ENCODE results near the gene TIGAR.

Gene TIGAR

GRCh38 chr12:4282892-4283511 is 38.0 kb upstream of the TIGAR start:
- no peak for DNase-seq (ENCODE audit: low read depth)

- DNase-seq (ENCODE audit: low read depth), result no peak
Observed at GRCh38 chr12:4283512-4284255, 37.3 kb upstream of the TIGAR start.

GRCh38 chr12:4284306-4284705 is 36.7 kb upstream of the TIGAR start:
- no peak for DNase-seq (ENCODE audit: low read depth)

- DNase-seq (ENCODE audit: low read depth), result no peak
Observed at GRCh38 chr12:4285070-4285469, 35.9 kb upstream of the TIGAR start.

- DNase-seq (ENCODE audit: low read depth), result no peak
Observed at GRCh38 chr12:4286228-4286627, 34.8 kb upstream of the TIGAR start.

- DNase-seq (ENCODE audit: low read depth), result no peak
Observed at GRCh38 chr12:4286771-4287317, 34.2 kb upstream of the TIGAR start.

- DNase-seq (ENCODE audit: low read depth), result no peak
Observed at GRCh38 chr12:4287325-4288211, 33.4 kb upstream of the TIGAR start.

- no peak for DNase-seq (ENCODE audit: low read depth)
Observed at GRCh38 chr12:4288296-4289131, 32.5 kb upstream of the TIGAR start.

- no peak for DNase-seq (ENCODE audit: low read depth)
Observed at GRCh38 chr12:4289231-4289878, 31.7 kb upstream of the TIGAR start.

- DNase-seq (ENCODE audit: low read depth), result no peak
Observed at GRCh38 chr12:4289998-4290790, 30.8 kb upstream of the TIGAR start.

GRCh38 chr12:4292341-4293073 is 28.5 kb upstream of the TIGAR start:
- no peak for DNase-seq (ENCODE audit: low read depth)

GRCh38 chr12:4293299-4293965 is 27.6 kb upstream of the TIGAR start:
- DNase-seq (ENCODE audit: low read depth), result no peak

GRCh38 chr12:4293966-4294505 is 27.0 kb upstream of the TIGAR start:
- no peak for DNase-seq (ENCODE audit: low read depth)

- no peak for DNase-seq (ENCODE audit: low read depth)
Observed at GRCh38 chr12:4296751-4297150, 24.3 kb upstream of the TIGAR start.

GRCh38 chr12:4297617-4298016 is 23.4 kb upstream of the TIGAR start:
- DNase-seq (ENCODE audit: low read depth), result no peak

- no peak for DNase-seq (ENCODE audit: low read depth)
Observed at GRCh38 chr12:4300883-4301282, 20.1 kb upstream of the TIGAR start.

GRCh38 chr12:4301932-4302501 is 19.0 kb upstream of the TIGAR start:
- DNase-seq (ENCODE audit: low read depth), result no peak

GRCh38 chr12:4302881-4303280 is 18.1 kb upstream of the TIGAR start:
- no peak for DNase-seq (ENCODE audit: low read depth)
